Activated T-cell treated with anti-CD3 and anti-CD28 coated beads, Interleukin-2, amount 50 U/mL, for 48 hours (primary cell): ENCODE data around the gene NME5.
"Not testable (repeated sequence)": the region's sequence is repeated elsewhere in the genome, so short reads cannot be mapped to it uniquely, and the experiment has no call there.

Experiments
- DNase-seq, 2 experiments: peaks; one replicate each; pipeline ENCODE4 v3.0.0-alpha.2; 2020

The NME5 gene

GRCh38 chr5:138138949-138139780 is at the start of gene NME5:
NME5 (minus strand) TSS chr5:138139428; CDS start chr5:138138780, 648 bp downstream.
- DNase-seq = peak in 1 of 2 experiments; percentile 25

GRCh38 chr5:138188626-138189025 is 49.4 kb upstream of the NME5 start:
- DNase-seq = no peak

- DNase-seq = no peak
Observed at GRCh38 chr5:138186002-138186447, 46.8 kb upstream of the NME5 start.

- DNase-seq = no peak
Observed at GRCh38 chr5:138182808-138183207, 43.6 kb upstream of the NME5 start.

GRCh38 chr5:138180841-138181240 is 41.6 kb upstream of the NME5 start:
- DNase-seq = no peak

- no peak for DNase-seq
Observed at GRCh38 chr5:138180183-138180782, 41.1 kb upstream of the NME5 start.

- DNase-seq = peak; percentile 38 to 47
Observed at GRCh38 chr5:138179277-138179857, 40.1 kb upstream of the NME5 start.

GRCh38 chr5:138178516-138179276 is 39.5 kb upstream of the NME5 start, which contains the start of the genes BRD8 and KIF20A:
BRD8 (minus strand) TSS chr5:138178630; CDS start chr5:138178614, 16 bp downstream.
KIF20A (plus strand) TSS chr5:138179112; CDS start chr5:138179681, 569 bp downstream.
- DNase-seq = peak; percentile 92 to 93

GRCh38 chr5:138177941-138178515 is 38.8 kb upstream of the NME5 start:
- DNase-seq = peak; percentile 31 to 43

- no peak for DNase-seq
Observed at GRCh38 chr5:138170299-138170698, 31.1 kb upstream of the NME5 start.

- no peak for DNase-seq
Observed at GRCh38 chr5:138169124-138169523, 29.9 kb upstream of the NME5 start.

- no peak for DNase-seq
Observed at GRCh38 chr5:138163721-138164120, 24.5 kb upstream of the NME5 start.

GRCh38 chr5:138160706-138161105 is 21.5 kb upstream of the NME5 start:
- no peak for DNase-seq

- no peak for DNase-seq
Observed at GRCh38 chr5:138159666-138160065, 20.4 kb upstream of the NME5 start.

GRCh38 chr5:138157626-138158025 is 18.4 kb upstream of the NME5 start:
- DNase-seq = no peak

GRCh38 chr5:138155977-138156376 is 16.7 kb upstream of the NME5 start:
- DNase-seq = not testable (repeated sequence)

GRCh38 chr5:138149530-138149929 is 10.3 kb upstream of the NME5 start:
- DNase-seq = no peak

- no peak for DNase-seq
Observed at GRCh38 chr5:138148811-138149210, 9.6 kb upstream of the NME5 start.

- not testable (repeated sequence) for DNase-seq
Observed at GRCh38 chr5:138143578-138143977, 4.3 kb upstream of the NME5 start.

GRCh38 chr5:138141734-138142133 is 2.5 kb upstream of the NME5 start:
- DNase-seq = no peak

- DNase-seq = no peak
Observed at GRCh38 chr5:138140268-138140667, 1.0 kb upstream of the NME5 start.

- DNase-seq = no peak
Observed at GRCh38 chr5:138139781-138140090, 508 bp upstream of the NME5 start.

GRCh38 chr5:138132543-138132942 is 6.7 kb downstream of the NME5 start:
- no peak for DNase-seq
